SK-N-MC (cell line): ENCODE results near the gene FADS3.

Experiments used
- EZH2 ChIP-seq: fragments of 200-600 bp; sonication (generic); IDR thresholded peaks from one replicate; pipeline ENCODE4 v1.6.1; 2017; ENCODE audit warnings: antibody characterized with exemption
- POLR2AphosphoS5 ChIP-seq: IDR thresholded peaks from 2 replicates; pipeline ENCODE4 v1.6.1; 2012; ENCODE audit warnings: mild to moderate bottlenecking, low read depth, low read length, borderline replicate concordance

GRCh38 chr11:61928606-61929005 lies 37.3 kb upstream of the FADS3 start:
- TF ChIP-seq EZH2 (no peak), POLR2AphosphoS5 (no peak)
